Tibial artery (tissue), 4 donors: Measurements from ENCODE around the gene SCNN1A.
A peak's percentile ranks its signal among the peaks of the same experiment; 100 is the strongest.

Experiments
- DNase-seq, 2 donors: peaks; one replicate each; pipeline ENCODE4 v3.0.0-alpha.2; 2019
- H3K27ac ChIP-seq, 2 donors: fragments of 200-600 bp; sonication (generic) in 1 of 2; 1 replicate in 1 of 2; 2 replicates in 1 of 2; pipeline ENCODE4 v1.5.1; 2018 to 2019; ENCODE audit warnings: mild to moderate bottlenecking in 1 of 2
- H3K27me3 ChIP-seq, 2 donors: fragments of 200-600 bp; sonication (generic) in 1 of 2; one replicate each; pipeline versions ENCODE4 v1.5.1 to v1.6.0; 2016 to 2019
- H3K36me3 ChIP-seq, 3 donors: fragments of 200-600 bp; sonication (generic) in 2 of 3; one replicate each; pipeline ENCODE4 v1.5.1; 2016 to 2019; ENCODE audit warnings: mild to moderate bottlenecking in 2 of 3
- H3K4me1 ChIP-seq, 4 donors: fragments of 200-600 bp; sonication (generic) in 2 of 4; 1 replicate in 3 of 4; 2 replicates in 1 of 4; pipeline ENCODE4 v1.5.1; 2016 to 2019
- H3K4me3 ChIP-seq, 2 donors: fragments of 200-600 bp; sonication (generic) in 1 of 2; 1 replicate in 1 of 2; 2 replicates in 1 of 2; pipeline ENCODE4 v1.5.1; 2018 to 2019; ENCODE audit warnings: mild to moderate bottlenecking in 2 of 2
- H3K9me3 ChIP-seq, 3 donors: fragments of 200-600 bp; sonication (generic) in 1 of 3; one replicate each; pipeline ENCODE4 v1.5.1; 2016 to 2019
- intact Hi-C: fragments of 100-400 bp; cut with DNase I; formaldehyde crosslinking; loops from one replicate; pipeline ENCODE4 v1.15.0; 2023; ENCODE audit warnings: low total_unique reads
- TF ChIP-seq, protein P1 (sequence below), 2 experiments: fragments of 200-600 bp in 1 of 2; fragments of 450-650 bp in 1 of 2; IDR thresholded peaks; one replicate each; pipeline ENCODE4 v1.5.1; 2017 to 2019; ENCODE audit warnings: antibody characterized with exemption in 2 of 2, mild to moderate bottlenecking in 1 of 2, moderate library complexity in 1 of 2

The SCNN1A gene

DNA sequence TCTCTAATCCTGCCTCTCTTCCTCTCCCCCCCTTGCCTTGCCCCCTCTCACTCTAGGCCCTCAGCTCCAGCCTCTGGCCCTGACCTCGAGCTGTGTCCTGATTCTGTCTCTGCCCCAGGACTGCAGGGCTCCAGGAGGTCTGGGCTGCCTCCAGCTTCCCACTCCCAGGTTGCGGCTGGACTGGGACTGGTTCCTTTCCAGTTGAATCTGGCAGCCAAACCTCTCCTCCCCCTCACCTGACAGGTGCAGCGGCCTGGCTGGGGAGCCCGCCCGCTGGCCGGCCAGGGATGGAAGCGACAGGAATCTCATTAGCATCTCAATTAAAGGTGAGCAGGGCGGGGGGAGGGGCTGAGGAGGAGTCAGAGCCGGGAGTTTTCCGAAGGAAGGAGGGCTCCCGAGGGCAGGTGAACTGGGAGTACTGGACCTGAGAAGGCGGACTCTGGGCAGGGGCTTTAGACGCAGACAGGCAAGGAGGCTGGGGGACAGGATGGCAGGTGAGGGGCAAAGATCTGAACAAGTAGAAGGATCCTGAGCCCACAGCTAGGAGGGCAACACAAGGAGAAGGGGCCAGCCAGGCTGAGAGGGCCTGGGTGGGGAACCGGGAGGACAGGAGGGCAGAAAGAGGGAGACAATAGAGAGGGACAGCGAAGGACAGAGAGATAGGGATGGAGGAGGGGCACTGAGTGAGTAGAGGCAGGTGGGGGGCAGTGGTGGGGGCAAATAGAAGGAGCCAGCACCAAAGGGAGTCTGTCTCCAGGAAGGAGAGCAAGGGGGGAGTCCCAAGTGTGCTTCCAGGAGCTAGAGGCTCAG, at the start of gene SCNN1A:
SCNN1A (minus strand) TSS at position 295 of the 810 bp plus-strand sequence. CDS start 780 bp downstream, outside the sequence.
- TF ChIP-seq, protein P1, sequence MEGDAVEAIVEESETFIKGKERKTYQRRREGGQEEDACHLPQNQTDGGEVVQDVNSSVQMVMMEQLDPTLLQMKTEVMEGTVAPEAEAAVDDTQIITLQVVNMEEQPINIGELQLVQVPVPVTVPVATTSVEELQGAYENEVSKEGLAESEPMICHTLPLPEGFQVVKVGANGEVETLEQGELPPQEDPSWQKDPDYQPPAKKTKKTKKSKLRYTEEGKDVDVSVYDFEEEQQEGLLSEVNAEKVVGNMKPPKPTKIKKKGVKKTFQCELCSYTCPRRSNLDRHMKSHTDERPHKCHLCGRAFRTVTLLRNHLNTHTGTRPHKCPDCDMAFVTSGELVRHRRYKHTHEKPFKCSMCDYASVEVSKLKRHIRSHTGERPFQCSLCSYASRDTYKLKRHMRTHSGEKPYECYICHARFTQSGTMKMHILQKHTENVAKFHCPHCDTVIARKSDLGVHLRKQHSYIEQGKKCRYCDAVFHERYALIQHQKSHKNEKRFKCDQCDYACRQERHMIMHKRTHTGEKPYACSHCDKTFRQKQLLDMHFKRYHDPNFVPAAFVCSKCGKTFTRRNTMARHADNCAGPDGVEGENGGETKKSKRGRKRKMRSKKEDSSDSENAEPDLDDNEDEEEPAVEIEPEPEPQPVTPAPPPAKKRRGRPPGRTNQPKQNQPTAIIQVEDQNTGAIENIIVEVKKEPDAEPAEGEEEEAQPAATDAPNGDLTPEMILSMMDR (IDR thresholded peaks at IDR 0.05) = no peak
- H3K36me3 ChIP-seq = no peaks in the 10 kb centered on the region
- no peak within 1 kb of the TSS for H3K4me3 ChIP-seq
- peaks cover 0 to 51% (median 34%) of the 10 kb centered on the region in 4 donors for H3K4me1 ChIP-seq
- peak; percentile 14 to 65 for DNase-seq
- H3K9me3 ChIP-seq = no peaks in the 10 kb centered on the region
- peak within 1 kb of the TSS; percentile 49 to 69 for H3K27ac ChIP-seq
- H3K27me3 ChIP-seq = no peaks in the 10 kb centered on the region
- intact Hi-C loops = no loop called here

- H3K4me3 ChIP-seq = no peak overlapping the region
- H3K27me3 ChIP-seq = no peaks in the 10 kb centered on the region
- H3K27ac ChIP-seq = no peak overlapping the region
- no peaks in the 10 kb centered on the region for H3K36me3 ChIP-seq
- DNase-seq = no peak
- TF ChIP-seq, protein P1 (IDR thresholded peaks at IDR 0.05) = no peak
- intact Hi-C loops = loop anchor here (2.0 kb wide), 1 partner anchor 118 kb away; no protein-coding TSS in a partner anchor
- peaks cover 0 to 17% (median 8%) of the 10 kb centered on the region in 4 donors for H3K4me1 ChIP-seq
- H3K9me3 ChIP-seq = no peaks in the 10 kb centered on the region
Measured at GRCh38 chr12:6424866-6425265, 49.5 kb upstream of the SCNN1A start.

DNA sequence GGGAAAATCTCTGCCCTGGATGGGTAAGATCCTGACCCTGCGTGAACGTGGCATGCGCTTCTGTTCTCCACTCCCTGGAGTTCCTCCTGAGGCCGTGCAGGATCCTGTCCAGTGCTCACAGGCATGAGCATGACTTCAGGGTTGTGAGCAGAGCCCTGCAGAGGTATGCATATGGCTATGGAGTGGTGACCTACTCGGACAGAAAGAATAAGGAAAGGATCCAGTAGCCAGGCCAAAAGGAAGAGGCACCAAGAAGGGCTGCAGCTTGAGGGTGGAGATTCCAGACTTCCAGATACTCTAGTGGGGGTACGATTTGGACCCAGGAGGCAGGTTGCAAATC, 48.6 kb upstream of the SCNN1A start:
- Histone ChIP-seq H3K4me3 (no peak overlapping the region), H3K36me3 (no peaks in the 10 kb centered on the region), H3K27ac (no peak overlapping the region), H3K4me1 (peaks cover 0 to 18% (median 8%) of the 10 kb centered on the region in 4 donors), H3K27me3 (no peaks in the 10 kb centered on the region), H3K9me3 (no peaks in the 10 kb centered on the region)
- TF ChIP-seq, protein P1 (IDR thresholded peaks at IDR 0.05) = no peak
- intact Hi-C loops = loop anchor here (2.0 kb wide), 1 partner anchor 119 kb away; no protein-coding TSS in a partner anchor
- no peak for DNase-seq

DNA sequence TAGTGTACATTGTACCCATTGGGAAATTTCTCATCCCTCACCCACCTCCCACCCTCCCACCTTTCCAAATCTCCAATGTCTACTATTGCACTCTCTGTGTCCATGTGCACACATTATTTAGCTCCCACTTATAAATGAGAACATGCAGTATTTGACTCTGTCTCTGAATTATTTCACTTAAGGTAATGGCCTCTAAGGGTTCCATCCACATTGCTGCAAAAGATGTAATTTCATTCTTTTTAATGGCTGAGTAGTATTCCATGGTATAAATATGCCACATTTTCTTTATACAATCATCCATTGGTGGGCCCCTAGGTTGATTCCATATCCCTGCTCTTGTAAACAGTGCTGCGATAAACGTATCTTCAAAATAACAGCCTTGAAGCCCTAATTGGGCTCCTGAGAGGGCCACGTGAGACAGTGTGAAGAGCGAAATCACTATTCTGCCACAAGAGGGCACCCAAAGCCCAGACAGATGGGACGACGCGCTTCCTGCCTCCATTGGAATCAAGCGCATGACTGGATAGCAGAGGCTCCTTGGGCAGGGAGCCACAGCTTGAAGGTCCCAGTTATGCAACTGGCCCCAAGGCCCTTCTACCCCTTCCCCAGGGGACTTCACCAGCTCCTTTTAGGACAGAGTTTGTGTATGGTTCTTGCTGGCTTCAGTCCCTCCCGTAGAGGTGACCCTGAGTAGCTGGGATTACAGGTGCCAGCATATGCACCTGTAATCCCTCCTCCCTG, 48.1 kb upstream of the SCNN1A start:
- DNase-seq = peak; percentile 89 to 95
- no peaks in the 10 kb centered on the region for H3K27me3 ChIP-seq
- TF ChIP-seq, protein P1 (IDR thresholded peaks at IDR 0.05) = peak; percentile 91 to 95
- H3K4me1 ChIP-seq = peaks cover 0 to 18% (median 8%) of the 10 kb centered on the region in 4 donors
- H3K4me3 ChIP-seq = no peak overlapping the region
- no peaks in the 10 kb centered on the region for H3K36me3 ChIP-seq
- intact Hi-C loops = loop anchor here (2.0 kb wide), 3 partner anchors 41 to 119 kb away; partner anchors contain the start of gene GAPDH
- H3K27ac ChIP-seq = no peak overlapping the region
- no peaks in the 10 kb centered on the region for H3K9me3 ChIP-seq

DNA sequence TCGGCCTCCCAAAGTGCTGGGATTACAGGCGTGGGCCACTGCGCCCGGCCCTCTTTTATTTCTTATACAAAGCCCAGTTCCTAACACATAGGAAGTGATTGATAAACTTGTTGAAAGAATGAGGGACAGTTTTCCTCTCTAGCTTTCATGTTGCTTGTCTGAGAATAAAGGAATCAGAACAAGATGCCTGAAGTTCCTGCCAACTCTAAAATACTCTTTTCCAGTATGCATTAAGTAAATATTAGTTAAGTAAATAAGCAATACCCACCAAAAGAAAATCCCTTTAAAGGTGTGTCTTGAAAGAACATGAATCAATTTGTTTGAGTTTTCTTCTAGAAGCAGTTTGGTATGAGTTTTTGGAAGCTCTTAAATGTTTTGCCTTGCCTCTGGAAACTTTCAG, 45.0 kb upstream of the SCNN1A start:
- H3K4me3 ChIP-seq = no peak overlapping the region
- intact Hi-C loops = no loop called here
- DNase-seq = no peak
- H3K4me1 ChIP-seq = peaks cover 0 to 18% (median 8%) of the 10 kb centered on the region in 4 donors
- no peaks in the 10 kb centered on the region for H3K9me3 ChIP-seq
- H3K27me3 ChIP-seq = no peaks in the 10 kb centered on the region
- H3K36me3 ChIP-seq = no peaks in the 10 kb centered on the region
- TF ChIP-seq, protein P1 (IDR thresholded peaks at IDR 0.05) = no peak
- H3K27ac ChIP-seq = peak overlapping the region in 1 of 2 donors; percentile 18
